Activated CD4-positive, alpha-beta T cell treated with anti-CD3 and anti-CD28 coated beads, Interleukin-2, Interleukin-4, amounts not matched to agents 100 ng/mL and 50 ng/mL, durations not matched to agents 16 hours and 8 hours (primary cell): ENCODE measurements around the gene CACTIN.

ENCODE experiments used
- DNase-seq: peaks from one replicate; pipeline ENCODE4 v3.0.0-alpha.2; 2020; ENCODE audit warnings: low spot score

The CACTIN gene

GRCh38 chr19:3563709-3564524, 62.7 kb downstream of the CACTIN start:
- no peak for DNase-seq
